Skeletal muscle tissue (tissue), 4 donors: ENCODE measurements around the gene VEGFC. TPM values are rescaled to one million over a fixed set of nuclear protein-coding genes. Genes with fewer than 3 reads are reported as not detected.
A peak's percentile ranks its signal among the peaks of the same experiment; 100 is the strongest.

Source experiments
- H3K27ac ChIP-seq: one replicate; pipeline ENCODE4 v1.7.0; 2013; ENCODE audit warnings: mild to moderate bottlenecking, low read depth, low read length, inconsistent platforms
- H3K27me3 ChIP-seq, 3 donors: one replicate each; pipeline ENCODE4 v1.7.0; 2013; ENCODE audit warnings: low read length in 3 of 3; ENCODE audit not compliant: control insufficient read depth in 3 of 3, insufficient read depth in 3 of 3
- H3K36me3 ChIP-seq, 3 donors: one replicate each; pipeline ENCODE4 v1.7.0; 2013; ENCODE audit warnings: low read length in 3 of 3; ENCODE audit not compliant: control insufficient read depth in 3 of 3, insufficient read depth in 3 of 3
- H3K4me1 ChIP-seq, 3 donors: one replicate each; pipeline ENCODE4 v1.7.0; 2013; ENCODE audit warnings: low read length in 3 of 3, mild to moderate bottlenecking in 3 of 3; ENCODE audit not compliant: control insufficient read depth in 3 of 3, insufficient read depth in 3 of 3
- H3K4me3 ChIP-seq, 3 donors: one replicate each; pipeline ENCODE4 v1.7.0; 2013; ENCODE audit warnings: low read length in 3 of 3
- H3K9ac ChIP-seq, 3 donors: one replicate each; pipeline ENCODE4 v1.7.0; 2013; ENCODE audit warnings: low read length in 3 of 3, mild to moderate bottlenecking in 3 of 3, moderate library complexity in 2 of 3, low read depth in 1 of 3
- H3K9me3 ChIP-seq, 3 donors: one replicate each; pipeline ENCODE4 v1.7.0; 2013; ENCODE audit warnings: low read length in 3 of 3; ENCODE audit not compliant: control insufficient read depth in 3 of 3
- total RNA-seq: library from RNA; depleted of rRNA; stranded (reverse); fragments of >200 nt; gene quantifications from one replicate; pipeline ENCODE4 v1.2.3, GENCODE V29; 2014
- donor health status: Osteomylitis.

VEGFC gene
- total RNA-seq, 1 donor from 2014 or later: 6.8 TPM

DNA sequence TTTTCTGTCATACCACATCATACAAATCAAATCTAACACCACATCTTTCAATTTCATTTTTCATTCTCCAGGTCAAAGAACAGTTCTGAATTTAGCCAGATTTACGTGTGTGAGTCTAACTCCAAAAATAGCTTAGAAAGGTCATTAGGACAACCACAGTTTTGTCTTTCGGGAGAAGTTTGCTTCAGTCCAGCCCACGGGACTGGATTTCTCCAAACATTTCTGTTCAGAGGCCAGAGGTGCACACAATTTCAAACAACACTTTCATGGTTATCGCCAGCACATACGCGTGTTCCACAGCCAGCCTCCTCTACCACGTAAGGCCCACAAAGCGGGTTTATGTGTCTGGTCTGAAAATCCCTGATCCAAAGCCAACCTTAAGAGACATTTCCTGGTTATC, 65.9 kb downstream of the VEGFC start:
- H3K27me3 ChIP-seq: no peaks in the 10 kb centered on the region
- H3K4me1 ChIP-seq: peaks cover 0 to 2% (median 0%) of the 10 kb centered on the region in 3 donors
- no peak overlapping the region for H3K9ac ChIP-seq
- no peaks in the 10 kb centered on the region for H3K36me3 ChIP-seq
- H3K4me3 ChIP-seq: no peak overlapping the region
- H3K9me3 ChIP-seq: no peaks in the 10 kb centered on the region
- H3K27ac ChIP-seq: no peak overlapping the region

GRCh38 chr4:176721459-176721858, 71.3 kb downstream of the VEGFC start:
- no peaks in the 10 kb centered on the region for H3K4me1 ChIP-seq
- no peak overlapping the region for H3K4me3 ChIP-seq
- no peak overlapping the region for H3K27ac ChIP-seq

GRCh38 chr4:176718881-176719280, 73.8 kb downstream of the VEGFC start:
- Histone ChIP-seq H3K27ac (no peak overlapping the region), H3K4me3 (no peak overlapping the region), H3K9me3 (peaks cover 0 to 4% (median 0%) of the 10 kb centered on the region in 3 donors), H3K9ac (no peak overlapping the region), H3K36me3 (no peaks in the 10 kb centered on the region), H3K4me1 (no peaks in the 10 kb centered on the region), H3K27me3 (no peaks in the 10 kb centered on the region)

More at GRCh38 chr4:176721459-176721858, 71.3 kb downstream of the VEGFC start:
- H3K36me3 ChIP-seq: no peaks in the 10 kb centered on the region
- H3K9me3 ChIP-seq: peaks cover 0 to 4% (median 0%) of the 10 kb centered on the region in 3 donors
- no peaks in the 10 kb centered on the region for H3K27me3 ChIP-seq
- no peak overlapping the region for H3K9ac ChIP-seq

DNA sequence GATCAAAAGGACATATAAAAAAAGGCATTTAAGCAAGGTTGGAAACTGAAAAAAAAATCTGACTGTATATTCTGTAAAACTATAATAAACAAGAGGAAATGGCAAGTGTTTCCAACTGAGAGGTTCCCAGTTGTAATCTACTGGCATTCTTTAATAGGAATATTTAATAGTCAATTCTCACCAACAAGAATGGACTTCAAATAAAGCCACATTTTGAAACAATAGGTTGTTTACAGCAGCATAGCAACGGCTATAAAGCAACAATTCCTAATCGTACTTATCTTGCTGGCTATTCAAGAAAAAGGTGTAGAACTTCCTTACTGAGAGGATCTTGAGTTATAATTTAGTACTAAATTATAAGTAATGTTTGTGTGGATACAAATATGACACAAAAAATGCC, 75.5 kb downstream of the VEGFC start:
- no peaks in the 10 kb centered on the region for H3K4me1 ChIP-seq
- no peaks in the 10 kb centered on the region for H3K36me3 ChIP-seq
- no peaks in the 10 kb centered on the region for H3K27me3 ChIP-seq
- no peak overlapping the region for H3K4me3 ChIP-seq
- H3K27ac ChIP-seq: no peak overlapping the region
- no peak overlapping the region for H3K9ac ChIP-seq
- H3K9me3 ChIP-seq: peaks cover 0 to 4% (median 0%) of the 10 kb centered on the region in 3 donors

GRCh38 chr4:176709417-176709816, 83.3 kb downstream of the VEGFC start:
- no peak overlapping the region for H3K4me3 ChIP-seq
- no peak overlapping the region for H3K27ac ChIP-seq
- no peaks in the 10 kb centered on the region for H3K9me3 ChIP-seq
- H3K27me3 ChIP-seq: no peaks in the 10 kb centered on the region
- H3K9ac ChIP-seq: no peak overlapping the region
- H3K4me1 ChIP-seq: no peaks in the 10 kb centered on the region
- peaks cover 0 to 2% (median 0%) of the 10 kb centered on the region in 3 donors for H3K36me3 ChIP-seq

GRCh38 chr4:176708771-176709311, 83.9 kb downstream of the VEGFC start:
- no peaks in the 10 kb centered on the region for H3K9me3 ChIP-seq
- H3K4me3 ChIP-seq: no peak overlapping the region
- H3K36me3 ChIP-seq: peaks cover 0 to 2% (median 0%) of the 10 kb centered on the region in 3 donors
- no peaks in the 10 kb centered on the region for H3K27me3 ChIP-seq
- no peak overlapping the region for H3K9ac ChIP-seq
- no peaks in the 10 kb centered on the region for H3K4me1 ChIP-seq
- no peak overlapping the region for H3K27ac ChIP-seq

- Histone ChIP-seq H3K9me3 (no peaks in the 10 kb centered on the region), H3K4me3 (no peak overlapping the region), H3K27me3 (no peaks in the 10 kb centered on the region), H3K9ac (no peak overlapping the region), H3K36me3 (no peaks in the 10 kb centered on the region), H3K27ac (no peak overlapping the region), H3K4me1 (no peaks in the 10 kb centered on the region)
Measured at GRCh38 chr4:176690716-176691115, 102.0 kb downstream of the VEGFC start.

GRCh38 chr4:176680668-176681180, 112.0 kb downstream of the VEGFC start:
- Histone ChIP-seq H3K27ac (no peak overlapping the region), H3K9ac (no peak overlapping the region), H3K4me3 (peak overlapping the region in 1 of 3 donors; percentile 31), H3K4me1 (no peaks in the 10 kb centered on the region), H3K36me3 (no peaks in the 10 kb centered on the region), H3K27me3 (no peaks in the 10 kb centered on the region), H3K9me3 (no peaks in the 10 kb centered on the region)

DNA sequence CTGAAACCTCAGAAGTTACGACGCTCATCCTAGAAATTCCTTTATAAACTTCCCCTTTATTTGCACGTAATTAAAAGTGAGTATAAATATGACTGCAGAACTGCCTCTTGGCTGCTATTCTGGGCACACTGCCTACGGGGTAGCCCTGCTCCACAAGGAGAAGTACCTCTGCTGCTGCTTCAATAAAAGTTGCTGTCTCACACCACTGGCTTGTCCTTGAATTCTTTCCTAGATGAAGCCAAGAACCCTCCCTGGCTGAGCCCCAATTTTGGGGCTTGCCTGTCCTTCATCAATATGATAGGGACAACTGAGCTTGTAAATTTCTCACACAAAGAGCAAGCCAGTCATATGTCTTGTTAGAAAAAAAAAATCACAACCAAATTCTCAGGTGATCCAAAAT, 115.8 kb downstream of the VEGFC start:
- no peaks in the 10 kb centered on the region for H3K36me3 ChIP-seq
- no peak overlapping the region for H3K9ac ChIP-seq
- H3K4me1 ChIP-seq: no peaks in the 10 kb centered on the region
- no peaks in the 10 kb centered on the region for H3K27me3 ChIP-seq
- no peak overlapping the region for H3K27ac ChIP-seq
- H3K4me3 ChIP-seq: no peak overlapping the region
- no peaks in the 10 kb centered on the region for H3K9me3 ChIP-seq

GRCh38 chr4:176675810-176676209, 116.9 kb downstream of the VEGFC start:
- H3K27ac ChIP-seq: no peak overlapping the region
- no peaks in the 10 kb centered on the region for H3K27me3 ChIP-seq
- H3K36me3 ChIP-seq: no peaks in the 10 kb centered on the region
- H3K9me3 ChIP-seq: no peaks in the 10 kb centered on the region
- H3K9ac ChIP-seq: no peak overlapping the region
- no peaks in the 10 kb centered on the region for H3K4me1 ChIP-seq
- no peak overlapping the region for H3K4me3 ChIP-seq
